ENCODE data around the gene KRT6C. TPM values are rescaled to one million over a fixed set of nuclear protein-coding genes. Genes with fewer than 3 reads are reported as not detected.
"Not testable (repeated sequence)": the region's sequence is repeated elsewhere in the genome, so short reads cannot be mapped to it uniquely, and the experiment has no call there.

Gene KRT6C
- not detected for total RNA-seq

- no peak for DNase-seq
Observed at GRCh38 chr12:52473768-52474167, at the start of gene KRT6C. KRT6C (minus strand) TSS chr12:52473805; CDS start chr12:52473737, 68 bp downstream.

DNA sequence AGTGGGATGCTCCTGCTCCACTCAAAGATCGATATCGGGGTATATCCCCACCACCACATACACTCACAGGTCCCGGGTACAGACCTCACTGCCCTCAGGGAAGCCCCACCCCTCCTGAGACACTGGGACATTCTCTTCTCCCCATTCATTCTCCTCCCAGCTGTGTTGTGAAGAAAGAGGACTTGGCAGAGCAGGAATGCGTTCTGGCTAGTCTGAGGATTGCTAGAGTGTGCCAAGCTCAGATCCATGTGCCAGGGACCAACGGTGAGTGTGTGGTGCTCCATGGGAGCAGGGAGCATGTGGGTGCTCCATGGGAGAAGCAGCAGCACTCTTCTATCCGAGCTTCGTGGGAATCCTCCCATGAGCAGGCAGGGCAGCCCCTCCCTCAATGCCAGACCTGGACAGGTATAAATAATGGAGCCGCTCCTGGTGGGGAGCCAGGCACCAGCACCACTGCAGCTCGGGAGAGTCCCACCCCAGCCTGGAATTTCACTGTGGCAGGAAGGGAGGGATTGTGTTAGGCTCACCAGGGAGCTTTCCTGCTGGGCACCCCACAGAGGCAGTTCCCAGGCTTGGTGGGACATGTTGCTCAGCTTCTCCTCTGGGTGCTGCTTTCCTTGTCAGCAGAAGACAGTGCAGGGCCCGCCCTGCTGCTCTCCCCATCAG, 48.9 kb upstream of the KRT6C start:
- no peak for DNase-seq

GRCh38 chr12:52521568-52522266, 48.1 kb upstream of the KRT6C start:
- DNase-seq, result no peak

DNA sequence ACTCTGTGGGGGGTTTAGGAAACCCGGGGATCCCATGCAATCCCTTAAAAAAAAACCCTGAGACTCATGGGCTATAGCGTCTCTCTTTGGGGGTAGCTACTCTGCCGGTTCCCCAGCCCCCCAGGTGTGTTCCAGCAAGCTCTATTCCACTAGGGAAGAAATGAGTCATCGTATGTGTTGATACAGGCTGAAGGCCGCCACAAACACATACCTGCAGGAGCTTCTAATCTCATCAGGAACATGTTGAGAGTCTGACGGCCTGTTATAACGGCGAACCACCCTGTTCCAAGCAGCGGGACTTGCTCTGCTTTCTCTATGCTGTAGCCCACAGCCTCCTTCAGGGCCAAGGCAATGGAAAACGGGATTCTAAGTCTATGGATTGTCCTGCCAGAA, 47.6 kb upstream of the KRT6C start:
- no peak for DNase-seq

- DNase-seq, result no peak
Observed at GRCh38 chr12:52519826-52520662, 46.4 kb upstream of the KRT6C start, which contains the start of gene KRT5. KRT5 (minus strand) TSS chr12:52520394; CDS start chr12:52520296, 98 bp downstream.

DNA sequence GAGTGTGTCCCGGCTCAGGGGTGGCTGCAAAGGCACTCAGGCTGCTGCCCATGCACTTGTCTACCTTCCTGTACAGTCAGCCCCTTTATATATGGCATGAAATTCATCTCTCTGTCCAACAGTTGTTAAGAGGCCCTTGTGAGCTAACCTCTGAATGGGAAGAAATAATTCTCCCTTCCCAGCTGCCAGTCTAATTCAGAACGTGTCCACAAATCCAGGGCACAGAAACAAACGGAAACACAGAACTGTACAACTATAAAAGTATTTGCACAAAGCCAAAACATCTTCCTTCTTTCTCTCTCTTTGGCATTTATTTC, 45.7 kb upstream of the KRT6C start:
- DNase-seq, result no peak

GRCh38 chr12:52518574-52519386, 45.2 kb upstream of the KRT6C start:
- no peak for DNase-seq

DNA sequence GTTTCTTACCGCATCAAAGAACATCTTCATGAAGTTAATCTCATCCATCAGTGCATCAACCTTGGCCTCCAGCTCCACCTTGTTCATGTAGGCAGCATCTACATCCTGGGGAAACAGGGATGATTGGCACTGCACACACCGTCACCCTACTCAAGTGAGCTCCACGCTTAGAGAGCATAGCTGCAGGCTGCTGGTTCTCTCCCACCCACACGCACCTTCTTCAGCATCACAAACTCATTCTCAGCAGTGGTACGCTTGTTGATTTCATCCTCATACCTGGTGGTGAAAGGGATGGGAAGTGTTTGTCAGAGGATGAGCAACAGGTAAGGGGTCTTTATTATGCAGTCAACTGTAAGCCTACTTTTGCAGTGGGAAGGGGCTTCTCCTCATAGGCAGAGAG, 44.3 kb upstream of the KRT6C start:
- no peak for DNase-seq

DNA sequence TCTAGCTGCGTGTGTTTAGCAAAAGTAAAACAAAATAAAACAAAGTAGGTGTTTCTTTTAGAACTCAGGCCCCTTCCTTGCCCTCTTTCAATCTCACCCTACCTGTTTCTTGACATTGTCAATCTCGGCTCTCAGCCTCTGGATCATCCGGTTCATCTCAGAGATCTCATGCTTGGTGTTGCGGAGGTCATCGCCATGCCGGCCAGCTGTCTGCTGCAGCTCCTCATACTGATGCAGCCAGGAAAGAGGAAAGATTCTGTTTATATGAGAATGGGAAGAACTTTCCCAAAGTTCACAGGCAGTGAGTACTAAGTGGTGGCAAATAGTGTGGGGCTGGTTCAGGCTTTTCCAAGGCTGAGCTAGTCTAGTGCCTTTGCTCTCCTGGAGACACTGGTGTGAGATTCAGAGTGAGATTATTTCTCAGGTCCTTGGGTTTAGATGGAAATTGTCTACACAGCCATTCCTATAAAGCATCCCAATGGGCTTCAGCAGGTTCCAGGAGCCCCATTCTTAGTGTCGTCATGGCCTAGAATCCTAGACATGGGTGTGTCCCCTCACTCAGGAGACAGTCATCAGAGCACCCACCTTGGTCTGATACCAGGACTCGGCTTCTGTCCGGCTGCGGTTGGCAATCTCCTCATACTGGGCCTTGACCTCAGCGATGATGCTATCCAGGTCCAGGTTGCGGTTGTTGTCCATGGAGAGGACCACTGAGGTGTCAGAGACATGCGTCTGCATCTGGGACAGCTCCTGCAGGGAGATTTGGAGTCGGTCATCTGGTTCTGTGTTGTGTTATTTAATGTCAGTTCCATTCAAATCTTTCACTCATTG, 43.6 kb upstream of the KRT6C start:
- no peak for DNase-seq

DNA sequence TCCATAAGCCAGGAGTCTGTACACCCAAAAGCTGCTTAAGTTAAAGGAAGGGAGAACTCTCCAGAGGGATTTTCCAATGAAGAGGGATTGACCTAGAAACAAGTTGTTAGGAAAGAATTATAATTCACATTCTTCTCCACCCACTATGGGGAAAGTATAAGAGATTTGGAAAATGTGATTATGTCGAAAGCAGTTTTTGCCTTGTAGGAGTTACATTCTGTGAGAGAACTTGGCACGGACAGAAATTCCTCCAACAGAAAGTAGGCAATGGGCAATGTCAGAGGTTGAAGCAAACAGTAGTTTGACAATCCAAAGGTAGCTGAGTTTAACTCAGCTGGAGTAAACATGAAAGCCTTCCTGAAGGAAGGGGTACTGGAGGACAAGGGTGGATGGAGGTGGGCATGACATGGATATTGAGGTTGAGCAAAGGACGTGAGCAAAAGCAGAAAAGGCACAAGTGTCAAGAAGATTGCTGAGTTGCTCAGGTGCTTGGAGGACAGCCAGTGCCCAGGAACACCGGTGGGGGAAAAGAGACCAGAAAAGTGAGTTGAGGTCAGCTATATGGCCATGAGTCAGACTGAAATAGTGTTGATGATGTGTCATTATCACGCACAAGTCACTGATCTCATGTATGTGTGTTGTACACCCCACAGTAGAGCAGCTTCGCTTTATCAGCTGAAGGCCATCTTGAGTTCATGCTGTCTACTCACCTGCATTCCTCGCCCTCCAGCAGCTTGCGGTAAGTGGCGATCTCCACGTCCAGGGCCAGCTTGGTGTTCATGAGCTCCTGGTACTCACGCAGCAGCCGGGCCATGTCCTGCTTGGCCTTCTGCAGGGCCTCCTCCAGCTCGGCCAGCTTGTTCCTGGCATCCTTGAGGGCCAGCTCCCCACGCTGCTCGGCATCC, 42.6 kb upstream of the KRT6C start:
- DNase-seq, result no peak

GRCh38 chr12:52515319-52515646, 41.7 kb upstream of the KRT6C start:
- no peak for DNase-seq

- DNase-seq, result no peak
Observed at GRCh38 chr12:52514471-52515318, 41.1 kb upstream of the KRT6C start.

DNA sequence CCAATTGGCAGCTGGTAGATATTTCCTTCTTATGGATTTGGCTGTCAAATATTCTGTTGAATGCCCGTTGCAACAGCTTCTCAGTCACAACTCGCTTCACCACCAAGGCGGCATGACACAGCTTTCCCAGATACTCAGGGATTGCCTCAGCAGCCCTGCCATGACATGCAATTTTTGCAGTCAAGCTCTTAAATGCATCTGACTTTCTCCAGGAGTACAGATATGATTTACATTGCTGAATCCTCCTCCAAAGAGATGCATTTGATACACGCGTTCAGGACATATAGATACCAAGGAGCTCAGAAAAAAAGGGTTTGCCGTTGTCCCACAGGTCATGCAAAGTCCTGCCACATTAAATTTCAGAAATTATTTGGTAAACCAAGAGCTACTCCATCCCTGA, 40.1 kb upstream of the KRT6C start:
- DNase-seq, result no peak

DNA sequence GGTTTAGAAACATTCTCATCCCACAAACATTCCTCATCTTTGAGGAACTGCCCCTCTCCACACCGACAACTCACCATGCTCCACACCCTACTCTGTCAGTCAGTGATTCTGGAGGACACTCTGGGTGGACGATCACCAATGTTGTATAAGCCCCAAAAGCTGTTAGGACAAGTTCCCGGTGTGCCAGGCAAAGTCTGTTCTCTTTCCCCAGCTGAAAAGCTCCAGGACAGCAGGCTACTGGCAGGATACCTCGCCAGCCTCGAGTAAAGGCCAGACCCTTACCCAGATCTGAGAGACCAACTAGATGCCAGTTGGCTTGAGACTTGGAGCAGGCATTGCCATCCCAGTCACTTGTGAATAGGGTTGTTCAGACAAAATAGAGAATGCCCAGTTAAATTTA, 34.6 kb upstream of the KRT6C start:
- DNase-seq, result no peak

DNA sequence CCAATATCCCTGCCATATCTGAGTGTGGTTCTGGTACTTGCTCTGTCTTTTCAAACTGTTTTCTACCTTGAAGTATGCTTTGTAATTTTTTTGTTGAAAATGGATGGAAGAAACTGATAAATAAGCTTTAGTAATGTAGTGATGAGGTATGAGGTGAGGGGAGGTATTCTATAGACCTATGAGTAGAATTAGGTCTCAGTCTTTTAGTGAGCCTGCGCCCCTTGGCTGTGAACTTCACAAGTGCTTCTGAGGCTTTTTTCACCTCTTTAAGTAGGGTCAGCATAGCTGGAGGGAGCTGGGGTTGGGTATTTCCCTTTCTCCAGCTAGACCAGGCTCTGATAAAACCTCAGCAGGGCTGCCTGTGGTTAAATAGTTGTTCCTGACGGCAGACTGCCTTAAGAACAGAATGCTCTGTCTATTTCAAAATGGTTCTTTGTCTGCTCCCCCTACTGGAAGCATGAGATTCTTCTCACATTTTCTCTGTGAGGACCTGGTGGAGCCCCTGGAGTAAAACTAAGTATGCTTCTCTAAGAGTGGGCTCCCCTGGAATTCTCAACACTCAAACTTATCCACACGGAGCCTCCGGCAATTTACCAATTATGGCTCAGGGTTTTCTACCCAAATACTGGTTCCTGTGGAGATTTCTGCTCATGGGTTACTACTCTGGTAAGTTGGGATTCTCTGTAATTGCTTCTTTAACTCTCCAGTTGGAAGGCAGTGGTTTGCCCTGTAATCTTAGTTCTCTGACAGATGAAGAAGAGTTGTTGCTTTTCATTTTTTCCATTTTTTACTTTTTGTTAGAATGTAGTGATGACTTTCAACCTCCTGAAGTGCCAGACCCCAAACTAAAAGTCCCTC, 33.5 kb upstream of the KRT6C start:
- no peak for DNase-seq

GRCh38 chr12:52502877-52503276, 29.3 kb upstream of the KRT6C start:
- no peak for DNase-seq

DNA sequence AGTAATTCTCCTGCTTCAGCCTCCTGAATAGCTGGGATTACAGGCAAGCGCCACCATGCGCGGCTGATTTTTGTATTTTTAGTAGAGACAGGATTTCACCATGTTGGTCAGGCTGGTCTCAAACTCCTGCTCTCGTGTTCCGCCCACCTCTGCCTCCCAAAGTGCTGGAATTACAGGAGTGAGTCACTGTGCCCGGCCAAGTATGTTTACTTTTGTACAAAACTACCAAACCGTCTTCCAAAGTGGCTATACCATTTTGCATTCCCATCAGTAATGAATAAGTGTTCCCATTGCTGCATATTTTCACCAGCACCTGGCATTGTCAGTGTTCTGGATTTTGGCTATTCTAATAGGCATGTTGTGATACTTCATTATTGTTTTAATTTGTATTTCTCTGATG, 27.9 kb upstream of the KRT6C start:
- DNase-seq, result no peak

GRCh38 chr12:52500574-52500973, 27.0 kb upstream of the KRT6C start:
- not testable (repeated sequence) for DNase-seq
